CD4-positive, alpha-beta T cell treated with Interleukin-21 for 1 hour (primary cell): ENCODE results near the gene WNT3.

Experiments
- DNase-seq: peaks from one replicate; pipeline ENCODE4 v3.0.0-alpha.2; 2020

Gene WNT3

DNA sequence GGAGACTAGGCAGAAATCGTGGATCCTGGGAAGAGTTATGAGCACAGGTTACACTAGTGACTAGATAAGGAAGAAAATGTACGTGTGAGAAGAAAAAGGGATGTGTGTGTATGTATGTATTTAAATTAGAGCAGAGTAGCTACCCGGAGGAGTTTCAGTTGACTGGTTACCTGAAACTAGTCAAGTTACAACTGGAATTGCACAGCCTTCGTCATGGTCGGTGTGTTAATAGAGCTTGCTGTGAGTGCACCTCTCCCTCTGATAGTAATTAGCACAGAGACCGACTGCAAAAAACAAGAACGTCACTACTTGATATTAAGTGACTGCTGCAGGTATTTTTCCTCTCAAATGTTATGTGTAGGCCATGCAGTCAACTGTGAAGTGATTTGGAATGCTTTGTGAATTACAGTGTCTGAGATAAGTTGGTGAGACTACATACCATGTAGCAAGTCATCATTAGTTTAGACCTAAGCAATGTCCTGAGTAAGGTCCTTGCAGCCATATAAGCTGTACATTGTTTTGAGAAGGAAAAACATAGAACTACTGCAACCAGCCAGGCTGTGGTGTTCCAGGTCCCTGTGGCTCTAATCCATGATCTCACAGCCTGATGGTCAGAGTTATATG, 95.7 kb downstream of the WNT3 start:
- no peak for DNase-seq

DNA sequence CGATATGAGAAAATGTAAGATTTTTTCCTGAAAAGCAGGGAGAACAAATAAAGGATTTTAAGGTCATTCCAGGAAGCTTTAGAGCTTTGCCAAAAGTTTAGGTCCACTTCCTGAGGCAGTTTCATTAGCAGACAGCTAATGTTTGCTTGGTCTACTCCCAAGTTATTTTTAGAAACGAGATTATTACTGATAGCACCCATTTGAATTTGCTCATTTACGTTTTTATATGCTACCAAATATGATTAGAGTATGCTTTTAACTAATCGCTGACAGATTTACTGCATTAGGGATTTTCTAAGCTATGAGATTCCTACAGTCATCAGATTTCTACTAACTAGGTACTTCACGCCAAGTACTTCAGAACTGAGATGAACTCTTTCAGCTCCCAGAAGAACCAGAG, 98.1 kb downstream of the WNT3 start:
- DNase-seq, result no peak

DNA sequence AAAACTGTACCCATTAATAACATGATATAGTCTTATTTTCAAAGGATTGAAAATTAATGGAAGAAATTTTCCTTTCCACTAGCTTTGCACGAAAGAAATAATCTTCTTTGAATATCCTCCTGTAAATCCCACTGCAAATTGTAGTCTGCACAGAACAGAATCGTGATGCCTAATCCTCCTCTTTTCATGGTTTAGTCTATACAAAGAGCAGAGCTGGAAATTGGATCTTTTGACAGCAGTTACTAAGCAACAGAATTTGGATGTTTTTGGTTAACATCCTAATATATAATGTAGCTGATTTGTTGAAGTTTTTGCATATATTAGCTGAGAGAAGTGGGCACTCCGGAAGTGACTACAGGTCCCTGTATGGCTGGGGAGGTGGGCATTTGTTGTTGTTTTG, 98.6 kb downstream of the WNT3 start:
- DNase-seq, result no peak

DNA sequence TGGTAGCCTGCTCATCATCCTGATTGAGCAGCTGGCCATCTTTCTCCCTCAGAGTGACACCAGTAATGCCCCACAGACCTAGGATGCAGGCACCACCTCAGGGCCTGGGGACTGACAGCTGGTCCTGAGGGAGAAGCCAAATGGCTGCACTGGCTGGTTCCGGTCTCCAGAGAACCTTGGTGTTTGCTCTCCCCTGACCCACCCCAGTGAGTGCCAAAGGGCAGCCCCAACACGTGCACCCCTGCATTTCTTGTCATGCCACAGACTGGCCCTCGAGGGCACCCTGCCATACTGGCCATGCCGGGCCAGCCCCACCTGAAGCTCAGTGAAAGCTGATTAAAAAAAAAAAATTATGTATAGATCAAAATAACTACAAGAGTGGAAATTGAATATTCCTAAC, 100.5 kb downstream of the WNT3 start:
- no peak for DNase-seq
